Adrenal gland (tissue), 12 donors: ENCODE results near the gene XDH. TPM values are rescaled to one million over a fixed set of nuclear protein-coding genes. Genes with fewer than 3 reads are reported as not detected.

ENCODE experiments used
- DNase-seq, 7 donors: peaks; one replicate each; pipeline ENCODE4 v3.0.0-alpha.2; 2019 to 2020
- H3K27ac ChIP-seq, 5 donors: fragments of 200-600 bp; sonication (generic) in 4 of 5; 1 replicate in 3 of 5; 2 replicates in 2 of 5; pipeline versions ENCODE4 v1.5.1 to v1.8.0; 2016 to 2020; ENCODE audit warnings: mild to moderate bottlenecking in 1 of 5
- H3K27me3 ChIP-seq: fragments of 200-600 bp; 2 replicates; pipeline ENCODE4 v1.8.0; 2021
- H3K36me3 ChIP-seq, 2 donors: fragments of 200-600 bp; replicated peaks in 1 of 2; 1 replicate in 1 of 2; 2 replicates in 1 of 2; pipeline versions ENCODE4 v1.5.1 to v1.8.0; 2018 to 2022
- H3K4me1 ChIP-seq, 2 donors: fragments of 200-600 bp; replicated peaks in 1 of 2; 1 replicate in 1 of 2; 2 replicates in 1 of 2; pipeline versions ENCODE4 v1.5.1 to v1.8.0; 2018 to 2021
- H3K4me3 ChIP-seq, 4 donors: fragments of 200-600 bp; sonication (generic) in 3 of 4; one replicate each; pipeline ENCODE4 v1.5.1; 2016 to 2018
- H3K9me3 ChIP-seq, 3 donors: fragments of 200-600 bp; sonication (generic) in 1 of 3; replicated peaks in 1 of 3; 1 replicate in 2 of 3; 2 replicates in 1 of 3; pipeline versions ENCODE4 v1.5.1 to v1.8.0; 2016 to 2021
- CTCF ChIP-seq, 6 experiments: fragments of 450-650 bp in 4 of 6; fragments of 200-600 bp in 2 of 6; sonication (generic) in 1 of 6; IDR thresholded peaks; 1 replicate in 5 of 6; 2 replicates in 1 of 6; pipeline versions ENCODE4 v1.5.1 to v1.8.0; 2016 to 2021; ENCODE audit warnings: antibody characterized with exemption in 6 of 6, mild to moderate bottlenecking in 2 of 6, moderate library complexity in 1 of 6
- POLR2A ChIP-seq, 2 donors: fragments of 450-650 bp; IDR thresholded peaks; one replicate each; pipeline ENCODE4 v1.6.1; 2017; ENCODE audit warnings: antibody characterized with exemption in 2 of 2, mild to moderate bottlenecking in 2 of 2, moderate library complexity in 1 of 2
- WGBS, 4 donors: extraction: QIAGEN DNeasy Blood & Tissue Kit in 2 of 4; methylation state at CpG; one replicate each; pipeline versions ENCODE4 v1.1.5 to v1.1.7; 2013 to 2017; 5-methylcytosine and 5-hydroxymethylcytosine counted together
- intact Hi-C, 2 donors: fragments of 100-400 bp; cut with DNase I; formaldehyde crosslinking; loops; one replicate each; pipeline versions ENCODE4 v1.14.1 to v1.15.0; 2022 to 2023
- polyA plus RNA-seq, 3 donors: library from polyadenylated mRNA; stranded (reverse); fragments of 200-250 nt in 2 of 3; fragments of 350-450 nt in 1 of 3; fragmentation: Illumina TruSeq in 1 of 3; extraction: RNeasy Lipid Tissue Mini Kit (QIAGEN cat#74804) in 1 of 3; gene quantifications; one replicate each; pipeline ENCODE4 v1.2.3, GENCODE V29; 2013 to 2014
- total RNA-seq, 9 donors: library from RNA; depleted of rRNA in 4 of 9; stranded (reverse); fragments of >200 nt in 4 of 9; fragments of 120-200 nt in 1 of 9; fragmentation: NEBNext Ultra II Directional in 1 of 9; extraction: Animal tissue kit (Norgen Biotek cat#: 25700) in 1 of 9; gene quantifications; one replicate each; pipeline versions ENCODE4 v1.1.0 to v1.2.4, GENCODE V29; 2013 to 2023
- donor health status: healthy with polysubstance abuse.
- donor health status: Bipolar disorder and iron deficiency.
- donor health status: DM: yes; HTN: yes; CAD: no.
- donor health status: DM: no; HTN: no; CAD: no.
- donor health status: DM: no; HTN: no; CAD: no.
- donor health status: DM: yes; HTN: yes; CAD: no.

XDH gene
- total and polyA plus RNA-seq, 12 donors = under 0.01 to 0.11 TPM; not detected in 10

GRCh38 chr2:31312898-31313297 is 101.6 kb downstream of the XDH start:
- no peak for TF ChIP-seq POLR2A (IDR thresholded peaks at IDR 0.05)
- no peak for TF ChIP-seq CTCF (IDR thresholded peaks at IDR 0.05)
- WGBS, 4 donors = 72 to 90% (median 85%) methylated on average over 3 of the region's 3 CpGs
- no peaks in the 10 kb centered on the region for H3K36me3 ChIP-seq
- intact Hi-C loops = loop anchor here in 1 of 2 donors (10.0 kb wide), 1 partner anchor 68 kb away; no protein-coding TSS in a partner anchor
- DNase-seq = no peak
- no peak overlapping the region for H3K27ac ChIP-seq
- no peak overlapping the region for H3K4me3 ChIP-seq
- H3K4me1 ChIP-seq = no peaks in the 10 kb centered on the region
- no peaks in the 10 kb centered on the region for H3K9me3 ChIP-seq
- no peaks in the 10 kb centered on the region for H3K27me3 ChIP-seq

- no peak for TF ChIP-seq CTCF (IDR thresholded peaks at IDR 0.05)
- TF ChIP-seq POLR2A (IDR thresholded peaks at IDR 0.05) = no peak
- Histone ChIP-seq H3K9me3 (no peaks in the 10 kb centered on the region), H3K27me3 (no peaks in the 10 kb centered on the region), H3K36me3 (no peaks in the 10 kb centered on the region), H3K4me1 (no peaks in the 10 kb centered on the region), H3K4me3 (no peak overlapping the region), H3K27ac (no peak overlapping the region)
- DNase-seq = no peak
- intact Hi-C loops = no loop called here
- WGBS, 4 donors = 55 to 86% (median 67%) methylated on average over 1 to 2 of the region's 2 CpGs
These were observed 109.7 kb downstream of the XDH start for GRCh38 chr2:31304816-31305215.

- TF ChIP-seq POLR2A (IDR thresholded peaks at IDR 0.05) = no peak
- Histone ChIP-seq H3K27ac (peak overlapping the region in 1 of 5 donors; percentile 26), H3K4me1 (no peaks in the 10 kb centered on the region), H3K27me3 (no peaks in the 10 kb centered on the region), H3K9me3 (no peaks in the 10 kb centered on the region), H3K36me3 (no peaks in the 10 kb centered on the region), H3K4me3 (no peak overlapping the region)
- peak in 2 of 7 donors; percentile 16 to 78 for DNase-seq
- WGBS, 4 donors = 69 to 85% (median 81%) methylated on average over 7 to 9 of the region's 9 CpGs
- intact Hi-C loops = no loop called here
These were observed 111.5 kb downstream of the XDH start for GRCh38 chr2:31302940-31303563.

GRCh38 chr2:31300309-31300708 is 114.2 kb downstream of the XDH start:
- TF ChIP-seq CTCF (IDR thresholded peaks at IDR 0.05) = no peak
- TF ChIP-seq POLR2A (IDR thresholded peaks at IDR 0.05) = no peak
- no peaks in the 10 kb centered on the region for H3K27me3 ChIP-seq
- DNase-seq = no peak
- no peaks in the 10 kb centered on the region for H3K9me3 ChIP-seq
- intact Hi-C loops = no loop called here
- peaks cover 0 to 13% of the 10 kb centered on the region in 2 donors for H3K4me1 ChIP-seq
- H3K36me3 ChIP-seq = no peaks in the 10 kb centered on the region
- no peak overlapping the region for H3K27ac ChIP-seq
- no peak overlapping the region for H3K4me3 ChIP-seq

- Histone ChIP-seq H3K4me3 (no peak overlapping the region), H3K9me3 (no peaks in the 10 kb centered on the region), H3K27me3 (no peaks in the 10 kb centered on the region), H3K36me3 (no peaks in the 10 kb centered on the region), H3K4me1 (peaks cover 0 to 13% of the 10 kb centered on the region in 2 donors), H3K27ac (no peak overlapping the region)
- no peak for DNase-seq
- WGBS, 4 donors = 40 to 51% (median 46%) methylated on average over 4 of the region's 4 CpGs
- intact Hi-C loops = no loop called here
- TF ChIP-seq CTCF (IDR thresholded peaks at IDR 0.05) (no peak), POLR2A (IDR thresholded peaks at IDR 0.05) (no peak)
These were observed 115.0 kb downstream of the XDH start for GRCh38 chr2:31299547-31299946.
